ENCODE measurements around the gene PGAP3.

Gene PGAP3

DNA sequence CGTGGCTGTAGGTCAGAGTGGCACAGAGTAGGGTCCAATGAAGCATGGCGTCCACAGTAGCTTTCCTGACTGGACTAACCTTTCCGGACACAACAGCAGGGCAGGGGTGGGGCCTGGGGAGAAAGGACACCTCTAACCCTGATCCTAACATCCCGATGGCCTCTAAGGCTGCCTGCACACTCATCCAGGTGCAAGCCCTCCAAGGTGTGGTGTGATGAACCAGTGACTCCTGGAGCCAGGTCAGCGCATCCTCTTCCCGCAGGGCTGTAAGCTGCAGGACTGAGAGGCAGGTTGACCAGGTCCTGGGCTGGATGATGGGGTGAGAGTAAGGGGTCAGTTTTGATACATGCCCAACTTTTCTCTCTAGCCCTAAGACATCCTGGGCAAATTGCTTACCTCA lies 8.9 kb upstream of the PGAP3 start:
- DNase-seq (ENCODE audit: low read depth): no peak

GRCh38 chr17:39695089-39695474 lies 7.2 kb upstream of the PGAP3 start:
- no peak for DNase-seq (ENCODE audit: low read depth)

DNA sequence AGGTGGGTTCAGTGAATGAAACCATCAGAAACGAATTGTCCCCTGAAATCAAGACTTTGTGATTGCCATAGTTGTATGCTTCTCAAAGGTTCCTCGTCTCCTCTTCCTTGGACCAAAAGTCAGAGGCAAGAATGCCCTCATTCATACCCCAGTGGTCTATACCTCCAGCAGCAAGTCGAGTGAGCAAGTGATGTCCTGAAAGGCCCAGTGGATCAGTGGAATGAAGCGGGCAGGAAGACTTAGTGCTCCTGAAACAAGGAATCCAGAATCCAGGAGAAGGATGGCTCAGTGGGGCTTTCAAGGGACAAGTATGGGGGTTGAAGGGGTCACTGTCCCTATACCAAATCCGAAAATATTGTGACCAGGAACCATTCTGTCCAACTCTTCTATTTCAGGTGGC lies 6.7 kb upstream of the PGAP3 start:
- no peak for DNase-seq (ENCODE audit: low read depth)

- DNase-seq (ENCODE audit: low read depth): no peak
Observed at GRCh38 chr17:39688945-39689344, 1.1 kb upstream of the PGAP3 start.

DNA sequence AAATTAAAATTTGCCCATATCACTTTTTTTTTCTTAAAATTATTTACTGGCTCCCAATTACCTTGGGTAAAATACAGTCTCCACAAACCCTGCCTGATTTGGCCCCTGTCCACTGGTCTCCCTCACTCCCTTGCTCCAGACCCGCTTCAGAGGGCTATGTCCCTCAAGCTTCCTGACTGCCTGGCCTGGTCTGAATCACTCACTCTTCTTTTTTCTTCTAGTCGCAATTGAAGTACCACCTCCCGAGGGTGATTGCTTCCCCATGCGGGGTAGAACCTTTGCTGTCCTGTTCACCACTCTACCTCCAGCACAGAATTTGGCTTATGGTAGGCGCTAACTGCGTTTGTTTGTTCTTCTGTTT lies 598 bp upstream of the PGAP3 start:
- DNase-seq (ENCODE audit: low read depth): no peak

GRCh38 chr17:39687101-39687545 lies 734 bp downstream of the PGAP3 start:
- no peak for DNase-seq (ENCODE audit: low read depth)

- no peak for DNase-seq (ENCODE audit: low read depth)
Observed at GRCh38 chr17:39684369-39685192, 3.3 kb downstream of the PGAP3 start.

- no peak for DNase-seq (ENCODE audit: low read depth)
Observed at GRCh38 chr17:39683295-39683939, 4.4 kb downstream of the PGAP3 start.

GRCh38 chr17:39679521-39680192 lies 8.2 kb downstream of the PGAP3 start:
- DNase-seq (ENCODE audit: low read depth): peak; percentile 36

GRCh38 chr17:39678340-39679116 lies 9.3 kb downstream of the PGAP3 start:
- DNase-seq (ENCODE audit: low read depth): no peak

DNA sequence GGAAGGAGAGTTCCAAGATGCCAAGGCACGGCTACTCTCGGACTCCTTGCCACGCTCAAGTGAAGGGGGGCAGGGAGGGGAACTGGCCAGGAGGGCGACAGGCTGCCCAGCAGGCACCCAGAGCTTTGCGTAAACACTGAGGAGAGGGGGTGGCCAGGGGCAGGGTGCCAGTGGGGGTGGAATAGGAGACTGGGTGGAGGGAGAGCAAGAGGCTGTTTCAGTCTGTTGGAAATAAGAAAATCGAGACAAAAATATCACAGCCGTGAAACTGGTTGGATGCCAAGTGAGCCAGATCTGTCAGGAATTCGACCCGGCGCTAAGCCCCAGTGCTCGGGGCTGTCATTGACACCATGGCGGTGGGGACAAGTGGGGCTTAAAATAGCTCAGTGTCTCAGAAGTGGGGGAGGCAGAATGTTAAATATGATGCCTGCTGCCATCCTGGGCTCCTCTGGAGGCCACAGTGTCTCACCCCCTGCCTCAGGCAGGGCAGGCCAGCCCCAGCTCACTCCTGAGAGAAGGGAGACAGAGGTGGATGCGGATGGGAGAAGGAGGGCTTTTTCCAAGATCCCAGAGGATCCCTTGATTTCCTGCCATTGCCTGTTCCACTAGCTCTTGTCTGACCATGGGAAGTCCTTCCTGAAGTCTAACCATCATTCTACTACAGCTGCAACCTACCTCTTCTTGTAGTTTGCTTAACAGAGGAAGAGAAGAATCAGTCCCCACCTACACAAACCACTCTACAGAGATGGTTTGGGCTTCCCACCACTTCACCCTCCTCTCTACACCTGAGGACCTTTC lies 10.1 kb downstream of the PGAP3 start:
- no peak for DNase-seq (ENCODE audit: low read depth)

- DNase-seq (ENCODE audit: low read depth): no peak
Observed at GRCh38 chr17:39677072-39677471, 10.8 kb downstream of the PGAP3 start.

GRCh38 chr17:39676198-39676819 lies 11.5 kb downstream of the PGAP3 start:
- DNase-seq (ENCODE audit: low read depth): no peak

DNA sequence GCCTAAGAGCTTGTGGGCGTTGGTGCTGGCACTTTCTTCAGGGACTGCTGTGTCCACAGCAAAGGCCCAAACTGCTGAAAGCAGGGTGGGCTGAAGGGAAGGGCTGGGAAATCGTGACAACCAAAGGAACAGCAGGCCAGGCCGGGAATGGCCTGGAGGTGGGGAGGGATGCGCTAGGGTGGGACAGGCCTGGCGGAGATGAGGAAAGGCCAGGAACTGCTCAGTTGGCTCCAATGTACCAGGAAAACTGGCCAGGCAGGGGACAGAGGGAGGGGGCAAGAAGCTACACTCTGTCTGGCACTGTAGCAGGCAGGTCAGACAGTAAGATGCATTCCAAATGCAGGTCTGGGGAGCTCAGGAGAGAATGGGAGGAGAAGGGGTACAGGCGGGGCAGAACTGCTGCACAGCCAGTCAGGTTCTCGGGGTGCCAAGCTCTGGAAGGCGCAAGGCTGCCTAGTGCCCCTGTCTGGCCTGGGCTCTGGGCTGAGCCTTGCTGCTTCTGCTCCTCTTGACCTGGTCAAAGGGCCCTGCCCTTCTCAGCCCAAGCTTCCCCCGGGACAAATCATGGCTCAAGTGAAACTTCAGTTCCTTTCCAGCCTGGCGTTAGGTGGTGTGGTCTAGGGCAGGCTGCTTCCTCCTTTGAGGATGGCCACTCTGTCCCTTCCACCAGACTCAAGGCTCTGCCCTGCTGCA lies 12.3 kb downstream of the PGAP3 start:
- no peak for DNase-seq (ENCODE audit: low read depth)

GRCh38 chr17:39674702-39675389 lies 13.0 kb downstream of the PGAP3 start:
- DNase-seq (ENCODE audit: low read depth): no peak

DNA sequence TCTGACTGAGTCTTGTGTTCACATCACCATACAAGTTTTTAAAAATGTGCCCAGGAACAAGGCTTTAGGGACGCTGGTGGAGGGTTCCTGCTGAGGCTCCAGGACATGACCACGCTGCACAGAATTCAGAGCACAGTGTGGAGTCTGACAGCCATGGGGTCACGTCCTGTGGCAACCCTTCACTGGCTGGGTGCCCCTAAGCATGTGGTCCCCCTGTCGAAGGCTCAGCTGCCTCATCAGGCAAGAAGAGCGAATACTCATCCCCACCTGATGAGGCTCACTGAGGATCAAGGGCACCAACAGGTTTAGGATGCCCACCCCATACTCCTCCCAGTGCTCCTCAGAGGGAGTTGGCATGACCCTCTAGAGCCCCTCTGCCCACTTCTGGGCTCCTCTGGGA lies 13.7 kb downstream of the PGAP3 start:
- no peak for DNase-seq (ENCODE audit: low read depth)

- no peak for DNase-seq (ENCODE audit: low read depth)
Observed at GRCh38 chr17:39673335-39674081, 14.3 kb downstream of the PGAP3 start.

DNA sequence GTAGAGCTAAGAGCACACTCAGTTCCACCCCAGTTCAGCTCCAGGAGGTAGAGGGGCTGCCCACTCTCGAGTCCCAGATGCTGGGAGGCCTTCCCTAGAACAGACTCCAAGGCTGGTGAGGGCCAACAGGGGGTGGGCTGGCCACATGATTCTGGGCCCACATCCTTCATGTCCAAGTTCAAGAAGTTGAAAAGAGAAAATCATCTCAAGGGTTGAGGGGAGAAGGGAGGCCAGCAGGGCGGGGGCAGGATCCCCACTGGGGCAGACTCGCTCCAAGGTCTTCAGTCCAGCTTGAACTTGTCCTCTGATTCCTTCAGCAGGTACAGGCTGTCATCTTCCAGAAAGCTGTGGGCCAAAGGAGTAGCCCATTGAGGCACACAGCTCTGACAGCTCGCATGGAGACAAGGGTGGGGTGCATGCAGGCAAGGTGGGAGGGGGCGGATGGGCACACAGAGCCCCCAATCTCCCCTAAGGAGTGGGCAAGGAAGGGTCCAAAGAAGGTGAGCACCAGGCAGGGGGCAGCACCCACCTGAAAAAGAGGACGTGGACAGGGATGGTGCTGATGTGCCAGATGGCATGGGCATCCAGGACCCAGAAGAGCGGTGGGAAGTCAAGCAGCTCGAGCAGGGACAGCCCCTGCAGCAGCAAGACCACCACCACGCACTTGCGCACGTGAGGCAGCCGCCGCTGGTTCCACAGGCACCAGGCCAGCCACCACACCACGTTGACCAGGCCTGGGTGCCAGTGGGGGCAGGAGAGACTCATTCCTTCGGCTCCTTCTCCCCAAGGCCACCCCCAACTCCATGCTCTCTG lies 15.1 kb downstream of the PGAP3 start:
- DNase-seq (ENCODE audit: low read depth): no peak

All from activated T-cell treated with anti-CD3 and anti-CD28 coated beads for 1 hour (primary cell).